ENCODE measurements around the gene TMEM190. TPM values are rescaled to one million over a fixed set of nuclear protein-coding genes. Genes with fewer than 3 reads are reported as not detected.

The TMEM190 gene
- total and polyA plus RNA-seq, 9 of the 15 experiments (the other 6 are each of a cell fraction or from before 2014, with no cell fraction given) = not detected

- TF ChIP-seq ZNF444 (CRISPR knock-in tag; IDR thresholded peaks at IDR 0.05) = no peak
- TF ChIP-seq U2AF2 (optimal IDR thresholded peaks at IDR 0.05; ENCODE audit: low read depth, low read length) = no peak
- TF ChIP-seq CAMTA2 (CRISPR knock-in tag; conservative IDR thresholded peaks at IDR 0.05) = no peak
- TF ChIP-seq EGR1 (conservative IDR thresholded peaks at IDR 0.05) = peak; percentile 67
- no peak for TF ChIP-seq PTBP1 (IDR thresholded peaks at IDR 0.05; ENCODE audit: low read depth, low read length)
- no peak for TF ChIP-seq PRMT5 (CRISPR knock-in tag; IDR thresholded peaks at IDR 0.05)
- TF ChIP-seq SUPT5H (IDR thresholded peaks at IDR 0.05) = peak; percentile 88
- no peak for TF ChIP-seq HNRNPUL1 (IDR thresholded peaks at IDR 0.05; ENCODE audit: low read length)
- no peak for TF ChIP-seq ZNF717 (CRISPR knock-in tag; IDR thresholded peaks at IDR 0.05)
- no peak for TF ChIP-seq ADNP (tag; IDR thresholded peaks at IDR 0.05)
- no peak for TF ChIP-seq BRCA1 (IDR thresholded peaks at IDR 0.05)
- TF ChIP-seq BRCA1 (CRISPR knock-in tag; IDR thresholded peaks at IDR 0.05) = no peak
- TF ChIP-seq ATF2 (CRISPR knock-in tag; IDR thresholded peaks at IDR 0.05) = 0 out of 2 replicates have a peak, but pooled peaks have one; percentile 51
- no peak for TF ChIP-seq ZNF699 (CRISPR knock-in tag; IDR thresholded peaks at IDR 0.05; ENCODE audit: insufficient replicate concordance)
- no peak; the same call in 1 of the 2 replicates for TF ChIP-seq MXI1 (IDR thresholded peaks at IDR 0.05; ENCODE audit: low read depth, low read length)
- no peak; the same call in 1 of the 2 replicates for TF ChIP-seq DMBX1 (CRISPR knock-in tag; IDR thresholded peaks at IDR 0.05; ENCODE audit: borderline replicate concordance)
- no peak for TF ChIP-seq CEBPZ (IDR thresholded peaks at IDR 0.05; ENCODE audit: borderline replicate concordance, low read depth, low read length)
- TF ChIP-seq CHD1 (IDR thresholded peaks at IDR 0.05; ENCODE audit: low read length) = no peak
- TF ChIP-seq CXXC5 (CRISPR knock-in tag; IDR thresholded peaks at IDR 0.05) = peak; percentile 100
- TF ChIP-seq CTBP1 (IDR thresholded peaks at IDR 0.05; ENCODE audit: borderline replicate concordance) = peak; percentile 69; the same call in 1 of the 2 replicates
- no peak for TF ChIP-seq RBBP5 (IDR thresholded peaks at IDR 0.05; ENCODE audit: borderline replicate concordance, insufficient read depth, low read length, poor library complexity, severe bottlenecking)
- TF ChIP-seq ZNF639 (CRISPR knock-in tag; conservative IDR thresholded peaks at IDR 0.05 in 1 of 2, IDR thresholded peaks at IDR 0.05 in 1 of 2) = peak in 1 of 2 experiments; percentile 57; a peak in 1 of 4 replicates
- TF ChIP-seq GABPB1 (CRISPR knock-in tag; IDR thresholded peaks at IDR 0.05) = peak; percentile 84
- no peak for TF ChIP-seq RUNX1 (IDR thresholded peaks at IDR 0.05; ENCODE audit: low read depth)
These were observed 31.3 kb downstream of the TMEM190 start (continued) for GRCh38 chr19:55407800-55408532.

Data from K562 (cell line).